ENCODE data around the gene RIGI. TPM values are rescaled to one million over a fixed set of nuclear protein-coding genes. Genes with fewer than 3 reads are reported as not detected.

RIGI gene
- polyA plus RNA-seq, 4 donors, result 3.5 to 12.2 (median 4.7) TPM

Other genes starting within 250 kb of the RIGI start
- 10 to 100 TPM; 27.8 to 80.2 (median 37.5) TPM for gene ACO1, start 141.6 kb downstream of the RIGI start, polyA plus RNA-seq
- 10 to 100 TPM in 2 of 4 donors, 1 to 10 TPM in 2; 6.5 to 15.4 (median 10.0) TPM for gene SMIM27, start 26.1 kb upstream of the RIGI start, polyA plus RNA-seq
- 10 to 100 TPM in 1 of 4 donors, 1 to 10 TPM in 3; 6.2 to 20.4 (median 7.1) TPM for gene TOPORS, start 26.4 kb upstream of the RIGI start, polyA plus RNA-seq
- gene NDUFB6, start 47.0 kb upstream of the RIGI start, polyA plus RNA-seq, result 10 to 100 TPM; 46.6 to 78.7 (median 61.9) TPM
- under 1 TPM in 1 of 4 donors, not detected in 3; 0.03 TPM for gene TAF1L, start 109.5 kb upstream of the RIGI start, polyA plus RNA-seq

Data from small intestine (tissue), 4 donors.